Effector CD8-positive, alpha-beta T cell (primary cell): ENCODE measurements around the gene ZNF12.

Experiments
- DNase-seq: peaks from one replicate; lab custom pipeline; 2025; lab: John Stamatoyannopoulos, UW

The ZNF12 gene

DNA sequence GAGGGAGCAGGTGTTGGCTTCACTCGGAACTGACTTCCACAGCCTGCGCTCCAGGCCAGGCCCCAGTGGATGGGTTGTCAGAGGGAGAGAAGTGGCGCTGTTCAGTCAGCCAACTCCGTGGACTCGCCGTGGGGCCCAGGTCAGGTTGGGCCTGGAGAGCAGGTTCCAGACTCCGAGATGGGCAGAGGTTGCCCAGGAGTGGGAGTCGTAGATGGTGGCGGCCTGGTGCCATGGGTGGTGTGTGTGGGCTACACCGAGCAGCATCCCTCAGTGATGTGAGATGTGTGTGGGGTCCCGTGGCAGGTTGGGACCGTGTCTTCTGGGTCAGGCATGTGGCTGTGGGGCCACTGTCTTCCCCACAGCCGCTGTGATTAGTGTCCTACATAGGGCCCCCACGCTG is 59.2 kb downstream of the ZNF12 start:
- DNase-seq, result no peak

DNA sequence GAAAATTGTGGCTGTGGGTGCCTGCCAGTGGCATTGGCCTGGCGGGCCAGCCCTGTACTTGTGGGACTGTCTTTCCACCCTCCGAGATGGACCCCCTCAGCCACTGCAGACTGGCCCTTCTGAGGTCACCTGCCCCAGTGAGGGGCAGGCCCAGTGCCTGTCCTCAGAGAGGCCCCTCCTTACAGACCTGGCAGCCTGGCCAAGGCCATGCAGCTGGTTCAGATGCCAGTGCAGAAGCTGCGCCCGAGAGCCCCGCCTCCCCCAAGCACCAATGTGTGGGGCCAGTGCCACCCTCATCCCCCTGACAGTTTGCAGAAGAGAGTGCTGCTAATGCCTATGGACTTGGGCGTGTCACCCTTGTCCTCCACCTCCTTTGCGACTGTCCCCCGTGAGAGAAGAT is 59.7 kb downstream of the ZNF12 start:
- no peak for DNase-seq

DNA sequence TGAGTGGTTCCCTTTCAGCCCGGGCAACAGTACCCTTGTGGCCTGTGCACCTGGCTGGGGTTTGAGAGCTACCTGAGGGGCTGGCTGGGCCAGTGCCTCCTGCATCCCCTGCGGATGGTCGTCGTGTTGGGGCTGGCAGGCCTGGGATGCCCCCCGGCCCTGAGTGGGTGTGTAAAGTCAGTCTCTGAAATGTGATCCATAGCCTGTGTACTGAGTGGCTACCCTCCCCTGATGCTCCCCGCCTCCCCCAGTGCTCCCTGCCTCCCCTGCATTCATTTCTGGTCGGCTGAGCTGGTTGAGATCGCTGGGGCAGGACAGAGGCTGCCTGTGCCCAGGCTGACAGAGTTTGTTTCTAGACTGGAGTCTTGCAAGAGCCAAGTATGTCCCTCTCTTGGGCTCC is 60.3 kb downstream of the ZNF12 start:
- no peak for DNase-seq

DNA sequence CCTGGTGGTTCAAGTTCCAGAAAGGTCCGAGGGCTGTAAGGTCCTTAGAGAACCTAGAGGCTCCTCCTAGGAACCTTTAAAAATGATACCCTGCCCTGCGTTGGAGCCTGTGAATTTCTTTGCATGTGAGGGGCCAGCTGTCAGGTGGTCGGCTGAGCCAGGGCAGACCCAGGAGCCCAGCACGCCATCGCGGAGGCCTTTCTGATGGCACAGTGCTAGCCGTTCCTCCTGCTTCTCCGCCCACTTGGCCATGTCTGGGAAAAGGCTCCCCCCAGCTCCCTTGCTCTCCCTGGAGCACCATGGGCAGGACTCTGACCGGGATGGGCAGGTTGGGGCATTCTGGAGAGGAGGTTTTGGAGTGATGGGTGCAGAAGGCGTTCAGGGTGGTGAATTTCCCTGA is 62.0 kb downstream of the ZNF12 start:
- no peak for DNase-seq

DNA sequence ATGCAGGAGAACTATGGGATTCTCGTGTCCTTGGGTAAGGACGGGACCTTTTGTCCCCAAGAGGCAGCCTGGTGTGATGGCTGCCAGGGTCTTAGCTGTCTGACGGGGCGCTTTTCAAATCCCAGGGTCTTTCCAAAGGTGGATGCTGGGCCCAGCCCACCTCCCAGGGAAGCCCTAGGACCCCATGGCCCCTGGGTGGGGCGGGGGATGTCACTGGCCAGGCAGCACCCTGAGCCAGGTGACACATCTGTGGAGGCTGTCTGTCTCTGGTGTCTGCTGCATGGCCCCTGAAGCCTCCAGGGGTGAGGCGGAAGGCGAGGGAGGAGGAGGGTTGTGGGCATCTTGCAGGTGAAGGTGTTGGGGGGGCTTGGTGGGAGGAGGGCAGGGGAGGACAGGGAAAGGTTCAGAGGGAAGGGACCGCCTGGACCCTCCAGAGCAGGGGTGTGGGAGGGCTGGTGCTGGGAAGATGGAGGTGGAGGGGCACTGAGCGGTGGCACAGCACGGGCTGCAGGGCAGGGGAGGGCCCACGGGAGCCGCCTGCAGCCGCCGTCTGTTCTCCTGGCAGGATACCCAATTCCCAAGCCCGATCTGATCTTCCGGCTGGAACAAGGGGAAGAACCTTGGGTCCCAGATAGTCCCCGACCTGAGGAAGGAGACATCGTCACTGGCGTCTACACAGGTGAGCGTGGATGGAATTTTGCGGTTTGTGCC is 62.7 kb downstream of the ZNF12 start:
- DNase-seq, result no peak

DNA sequence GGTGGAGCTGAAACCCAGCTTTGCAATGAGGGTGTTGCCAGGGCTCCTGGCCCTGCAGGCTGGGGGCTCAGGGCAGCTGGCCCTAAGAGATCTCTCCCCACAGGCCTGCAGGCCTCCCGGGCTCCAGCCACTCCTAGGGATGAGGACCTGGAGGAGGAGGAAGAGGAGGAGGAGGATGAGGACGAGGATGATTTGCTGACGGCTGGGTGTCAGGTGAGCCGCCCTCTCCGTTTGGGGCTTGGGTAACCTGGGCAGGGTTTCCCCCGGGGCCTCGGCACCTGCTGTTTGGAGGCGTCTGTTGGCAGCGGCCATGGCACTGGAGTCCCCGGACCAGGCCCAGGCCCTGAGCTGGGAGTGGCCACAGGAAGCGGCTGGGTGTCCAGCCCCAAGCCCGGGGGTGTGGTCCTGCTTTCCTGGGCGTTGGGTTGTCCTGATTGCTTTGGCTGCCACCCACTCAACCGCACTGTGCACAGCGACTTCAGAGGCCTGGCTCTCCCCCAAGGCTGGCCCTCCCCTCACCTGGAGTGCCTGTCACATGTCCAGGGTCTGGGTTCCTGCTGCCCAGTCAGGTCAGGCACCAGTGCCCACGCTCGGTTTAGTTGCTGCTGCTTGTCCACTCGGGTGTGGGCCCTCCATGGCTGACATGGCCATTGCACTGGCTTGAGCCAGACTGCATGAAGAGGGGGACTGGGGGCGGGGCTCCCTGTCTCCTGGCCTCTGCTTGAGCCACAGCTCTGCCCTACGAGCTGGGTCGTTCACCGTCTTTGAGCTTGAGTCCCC is 63.7 kb downstream of the ZNF12 start:
- DNase-seq, result no peak

DNA sequence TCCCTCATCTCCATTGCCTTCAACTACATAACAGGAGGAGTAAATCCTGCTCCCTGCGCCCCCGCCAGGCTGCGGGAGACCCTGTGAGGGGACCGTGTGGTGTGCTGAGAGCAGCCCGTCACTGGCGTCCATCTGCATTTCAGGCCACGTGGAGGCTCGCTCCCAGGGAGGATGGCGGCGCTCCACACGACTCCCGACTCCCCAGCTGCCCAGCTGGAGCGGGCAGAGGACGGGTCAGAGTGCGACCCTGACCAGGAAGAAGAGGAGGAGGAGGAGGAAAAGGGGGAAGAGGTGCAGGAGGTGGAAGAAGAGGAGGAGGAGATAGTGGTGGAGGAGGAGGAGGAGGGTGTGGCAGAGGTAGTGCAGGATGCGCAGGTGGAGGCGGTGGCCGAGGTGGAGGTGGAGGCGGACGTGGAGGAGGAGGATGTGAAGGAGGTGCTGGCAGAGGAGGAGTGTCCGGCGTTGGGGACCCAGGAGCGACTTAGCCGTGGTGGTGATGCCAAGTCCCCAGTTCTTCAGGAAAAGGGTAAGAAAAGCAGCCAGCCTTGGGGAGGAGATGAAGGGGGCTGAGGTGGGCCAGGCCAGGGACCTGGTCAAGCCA is 64.4 kb downstream of the ZNF12 start:
- no peak for DNase-seq

DNA sequence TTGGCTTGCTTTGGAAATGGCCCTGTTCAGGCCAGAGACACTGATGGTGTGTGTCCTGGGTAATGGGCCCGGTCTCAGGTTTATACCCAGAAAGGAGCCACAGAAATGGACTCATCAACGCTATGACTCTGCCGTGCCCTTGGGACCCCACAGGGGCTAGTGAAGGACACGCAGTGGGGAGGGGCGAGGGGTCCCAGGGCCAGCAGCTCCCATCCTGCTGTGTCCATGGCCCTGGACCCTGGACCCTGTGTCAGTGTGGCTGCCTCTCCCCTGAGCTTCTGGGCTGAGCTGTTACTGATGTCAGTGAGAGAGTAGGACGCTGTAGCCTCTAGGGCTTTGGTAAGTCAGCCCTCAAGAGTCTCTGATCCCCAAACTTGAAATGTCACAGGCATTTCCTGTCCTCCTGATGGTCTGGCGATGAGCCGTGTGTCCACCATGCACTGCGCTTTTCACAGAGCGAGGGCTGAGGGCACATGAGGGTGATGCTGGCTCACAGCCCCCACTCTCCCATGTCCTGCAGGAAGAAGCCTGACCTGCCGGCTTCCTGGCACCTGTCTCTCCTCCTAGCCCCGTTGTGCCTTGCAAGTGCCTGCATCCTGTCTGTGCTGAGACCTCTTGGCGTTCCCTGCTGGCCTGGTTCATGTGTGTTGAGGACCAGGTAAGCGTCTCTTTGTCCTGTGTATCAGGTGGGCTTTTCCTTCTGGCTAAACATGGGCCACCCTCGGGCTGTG is 65.3 kb downstream of the ZNF12 start:
- DNase-seq, result no peak

DNA sequence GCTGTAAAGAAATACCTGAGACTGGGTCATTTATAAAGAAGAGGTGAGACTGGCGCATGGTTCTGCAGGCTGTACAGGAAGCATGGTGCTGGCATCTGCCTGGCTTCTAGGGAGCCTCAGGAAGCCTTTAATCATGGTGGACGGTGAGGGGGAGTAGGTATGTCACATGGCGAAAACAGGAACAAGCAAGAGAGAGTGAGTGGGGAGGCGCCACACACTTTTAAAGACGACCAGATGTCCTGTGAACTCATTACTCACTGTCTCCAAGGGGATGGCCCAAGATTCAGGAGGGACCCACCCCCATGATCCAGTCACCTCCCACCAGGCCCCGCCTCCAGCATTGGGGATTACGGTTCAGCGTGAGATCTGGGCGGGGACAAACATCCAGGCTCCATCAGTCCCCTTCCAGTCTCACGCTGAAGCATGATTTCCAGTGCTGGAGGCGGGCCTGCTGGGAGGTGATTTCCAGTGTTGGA is 66.5 kb downstream of the ZNF12 start:
- DNase-seq, result no peak

DNA sequence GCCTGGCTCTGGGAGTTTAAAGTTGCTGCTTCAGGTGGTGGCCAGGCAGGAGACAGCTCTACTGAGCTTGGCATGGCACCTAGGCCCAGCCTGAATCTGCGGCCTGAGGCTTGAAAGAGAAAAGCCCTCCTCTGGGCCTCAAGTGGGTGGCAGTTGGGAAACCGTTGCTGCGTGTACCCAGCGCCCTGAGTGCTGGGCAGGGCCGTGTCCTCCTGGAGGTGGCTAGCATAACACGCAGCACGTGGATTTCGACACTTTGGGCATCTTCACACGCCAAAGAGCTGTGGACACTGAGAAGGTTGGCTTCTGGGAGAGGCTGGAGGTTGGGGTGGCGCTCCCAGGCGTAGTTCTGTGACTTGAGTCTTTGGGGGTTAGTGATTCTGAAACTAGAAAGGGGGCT is 67.1 kb downstream of the ZNF12 start:
- DNase-seq, result no peak

DNA sequence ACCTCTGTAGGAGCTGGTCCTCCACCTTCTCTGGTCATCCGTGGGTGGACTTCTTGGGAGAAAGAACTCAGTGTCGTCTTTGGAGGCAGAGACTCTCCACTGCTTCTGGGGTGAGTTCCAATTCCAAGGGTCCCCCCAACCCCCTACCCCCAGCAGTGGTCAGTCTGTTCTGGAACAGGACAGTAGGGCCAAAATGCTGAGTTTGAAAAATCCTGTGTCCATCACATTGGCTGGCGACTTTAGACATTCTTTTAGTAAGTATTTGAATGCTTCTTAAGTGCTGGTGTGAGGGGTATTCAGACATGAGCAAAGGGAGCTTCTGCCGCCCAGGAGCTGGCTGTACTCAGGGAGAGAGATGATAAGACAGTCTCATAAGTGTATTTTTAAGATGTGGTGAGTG is 67.7 kb downstream of the ZNF12 start:
- DNase-seq, result no peak
